PC-3 (cell line): Measurements from ENCODE around the gene MTTP. TPM values are rescaled to one million over a fixed set of nuclear protein-coding genes. Genes with fewer than 3 reads are reported as not detected.

Experiments used
- ATAC-seq: fragments of 200-7000 bp; cut with Tn5 transposase; 2 replicates; pipeline ENCODE4 v1.9.1; 2020; ENCODE audit warnings: mild to moderate bottlenecking, moderate library complexity
- BruUV-seq: library from RNA; stranded (reverse); fragments of 400-500 nt; replicated peaks from 2 replicates; lab custom pipeline; 2021; lab: Mats Ljungman, UMichigan
- CTCF ChIA-PET: fragments of 300-600 bp; sonication (Branson Sonifier 250); formaldehyde crosslinking; loops from one replicate; lab custom pipeline; 2022; ENCODE audit warnings: antibody characterized with exemption; lab: Charles Lee
- POLR2A ChIA-PET: fragments of 300-600 bp; sonication (Branson Sonifier 250); formaldehyde crosslinking; loops from one replicate; lab custom pipeline; 2022; ENCODE audit warnings: antibody characterized with exemption; ENCODE audit not compliant: unreplicated experiment; lab: Charles Lee
- DNase-seq: peaks from one replicate; pipeline ENCODE4 v3.0.0-alpha.2; 2015
- H2AFZ ChIP-seq: fragments of 300-600 bp; sonication (generic); 2 replicates; pipeline ENCODE4 v1.6.0; 2016; ENCODE audit warnings: antibody characterized with exemption, low read length
- H3F3A ChIP-seq: fragments of 300-600 bp; sonication (generic); one replicate; pipeline ENCODE4 v1.6.0; 2017; ENCODE audit warnings: antibody characterized with exemption, low read length, control low read depth, mild to moderate bottlenecking; ENCODE audit not compliant: unreplicated experiment
- H3K27ac ChIP-seq: fragments of 300-600 bp; sonication (generic); 2 replicates; pipeline ENCODE4 v1.5.1; 2016; ENCODE audit warnings: mild to moderate bottlenecking, low read length
- H3K27me3 ChIP-seq: fragments of 300-600 bp; sonication (generic); 2 replicates; pipeline ENCODE4 v1.6.1; 2016; ENCODE audit warnings: low read length, mixed read lengths
- H3K36me3 ChIP-seq: fragments of 300-600 bp; sonication (generic); 2 replicates; pipeline ENCODE4 v1.6.1; 2016; ENCODE audit warnings: low read depth, mixed run types, low read length, mixed read lengths
- H3K4me1 ChIP-seq: fragments of 300-600 bp; sonication (generic); 2 replicates; pipeline ENCODE4 v1.5.1; 2016; ENCODE audit warnings: low read length; ENCODE audit not compliant: insufficient read depth
- H3K4me2 ChIP-seq: fragments of 300-600 bp; sonication (generic); 2 replicates; pipeline ENCODE4 v1.6.0; 2016; ENCODE audit warnings: low read length
- H3K4me3 ChIP-seq: fragments of 300-600 bp; sonication (generic); 2 replicates; pipeline ENCODE4 v1.5.1; 2016; ENCODE audit warnings: mild to moderate bottlenecking, low read length, mixed read lengths
- H3K79me2 ChIP-seq: fragments of 300-600 bp; sonication (generic); 2 replicates; pipeline ENCODE4 v1.6.1; 2017; ENCODE audit warnings: low read length, mixed read lengths
- H3K9ac ChIP-seq: fragments of 300-600 bp; sonication (generic); 2 replicates; pipeline ENCODE4 v1.6.0; 2016; ENCODE audit warnings: mild to moderate bottlenecking, low read length
- H3K9me2 ChIP-seq: fragments of 300-600 bp; sonication (generic); replicated peaks from 2 replicates; pipeline ENCODE4 v1.6.1; 2016; ENCODE audit warnings: mixed run types, low read length, mixed read lengths
- H3K9me3 ChIP-seq: fragments of 300-600 bp; sonication (generic); 2 replicates; pipeline ENCODE4 v1.6.1; 2016; ENCODE audit warnings: low read length, mixed read lengths
- H4K20me1 ChIP-seq: fragments of 300-600 bp; sonication (generic); 2 replicates; pipeline ENCODE4 v1.6.1; 2016; ENCODE audit warnings: low read length, mixed read lengths
- CTCF ChIP-seq: fragments of 300-600 bp; sonication (generic); conservative IDR thresholded peaks from 2 replicates; pipeline ENCODE4 v1.5.1; 2017; ENCODE audit warnings: antibody characterized with exemption, low read depth, mild to moderate bottlenecking, low read length
- EZH2 ChIP-seq: fragments of 300-600 bp; sonication (generic); IDR thresholded peaks from one replicate; pipeline ENCODE4 v1.6.1; 2017; ENCODE audit warnings: antibody characterized with exemption, mild to moderate bottlenecking, low read length; ENCODE audit not compliant: unreplicated experiment
- EZH2phosphoT487 ChIP-seq: fragments of 300-600 bp; sonication (generic); IDR thresholded peaks from 2 replicates; pipeline ENCODE4 v1.6.1; 2018; ENCODE audit warnings: mild to moderate bottlenecking, antibody characterized with exemption, low read length, borderline replicate concordance
- intact Hi-C: fragments of 100-400 bp; cut with micrococcal nuclease; formaldehyde crosslinking; loops from 2 replicates; pipeline ENCODE4 v1.9.0; 2023
- total RNA-seq: library from RNA; depleted of rRNA; stranded (reverse); fragments of >200 nt; gene quantifications from 2 replicates; pipeline ENCODE4 v1.2.3, GENCODE V29; 2014

The MTTP gene
- total RNA-seq, 1 experiment from 2014 or later = 0.33 TPM

- H3K27me3 ChIP-seq = no peaks in the 10 kb centered on the region
- intact Hi-C loops = no loop called here
- H3K36me3 ChIP-seq = no peaks in the 10 kb centered on the region
- no peak overlapping the region for H3K4me3 ChIP-seq
- H3K4me1 ChIP-seq = peaks cover 18% of the 10 kb centered on the region
- H3K4me2 ChIP-seq = 0 out of 2 replicates have a peak overlapping the region, but pooled peaks have one; percentile 33
- H3K9me3 ChIP-seq = no peaks in the 10 kb centered on the region
- H2AFZ ChIP-seq = 0 out of 2 replicates have a peak overlapping the region, but pooled peaks have one; percentile 32
- no peaks in the 10 kb centered on the region for H3K9me2 ChIP-seq
- ChIA-PET POLR2A (no interaction called here), CTCF (no interaction called here)
- TF ChIP-seq EZH2 (no peak), CTCF (no peak), EZH2phosphoT487 (no peak)
- H4K20me1 ChIP-seq = no peaks in the 10 kb centered on the region
- no peaks in the 10 kb centered on the region for H3K79me2 ChIP-seq
- H3K27ac ChIP-seq = no peak overlapping the region
- H3K9ac ChIP-seq = no peak overlapping the region
- ATAC-seq (peak; percentile 49), DNase-seq (peak; percentile 88)
- BruUV-seq = no TSS peak
- H3F3A ChIP-seq = no peaks in the 10 kb centered on the region
Measured at GRCh38 chr4:99655308-99656081, 80.9 kb downstream of the MTTP start.

- no peak within 1 kb of the TSS for H3K4me2 ChIP-seq
- no peaks in the 10 kb centered on the region for H3K27me3 ChIP-seq
- H3K79me2 ChIP-seq = no peaks in the 10 kb centered on the region
- H3K36me3 ChIP-seq = no peaks in the 10 kb centered on the region
- ChIA-PET CTCF (no interaction called here), POLR2A (no interaction called here)
- no peak within 1 kb of the TSS for H3K9ac ChIP-seq
- H3K4me3 ChIP-seq = no peak within 1 kb of the TSS
- H3K4me1 ChIP-seq = peaks cover 18% of the 10 kb centered on the region
- H3K27ac ChIP-seq = no peak within 1 kb of the TSS
- H2AFZ ChIP-seq = no peak within 1 kb of the TSS
- no peak for TF ChIP-seq CTCF
- no peak for TF ChIP-seq EZH2phosphoT487
- TF ChIP-seq EZH2 = no peak
- no TSS peak for BruUV-seq
- H4K20me1 ChIP-seq = no peaks in the 10 kb centered on the region
- DNase-seq = peak; percentile 78
- ATAC-seq = peak; percentile 22; the same call in 1 of the 2 replicates
- no peaks in the 10 kb centered on the region for H3K9me2 ChIP-seq
- no peaks in the 10 kb centered on the region for H3K9me3 ChIP-seq
- H3F3A ChIP-seq = no peaks in the 10 kb centered on the region
- intact Hi-C loops = no loop called here
Measured at GRCh38 chr4:99657798-99658197, 83.2 kb downstream of the MTTP start, which contains the start of gene C4orf54. C4orf54 (minus strand) TSS chr4:99657828; CDS start chr4:99654648, 3,180 bp downstream.

GRCh38 chr4:99658666-99659065 lies 84.0 kb downstream of the MTTP start:
- H3K9me3 ChIP-seq = no peaks in the 10 kb centered on the region
- H3K9me2 ChIP-seq = no peaks in the 10 kb centered on the region
- H3K4me1 ChIP-seq = peaks cover 18% of the 10 kb centered on the region
- DNase-seq = no peak
- no peak overlapping the region for H3K4me3 ChIP-seq
- BruUV-seq = no TSS peak
- H4K20me1 ChIP-seq = no peaks in the 10 kb centered on the region
- H3K36me3 ChIP-seq = no peaks in the 10 kb centered on the region
- H3K27ac ChIP-seq = no peak overlapping the region
- no peaks in the 10 kb centered on the region for H3K27me3 ChIP-seq
- H3K4me2 ChIP-seq = no peak overlapping the region
- intact Hi-C loops = no loop called here
- ChIA-PET POLR2A (no interaction called here), CTCF (no interaction called here)
- ATAC-seq = no peak
- H3K9ac ChIP-seq = no peak overlapping the region
- H3K79me2 ChIP-seq = no peaks in the 10 kb centered on the region
- no peaks in the 10 kb centered on the region for H3F3A ChIP-seq
- no peak for TF ChIP-seq CTCF
- TF ChIP-seq EZH2 = no peak
- TF ChIP-seq EZH2phosphoT487 = no peak
- H2AFZ ChIP-seq = no peak overlapping the region
